ENCODE data around the gene GADL1.

DNA sequence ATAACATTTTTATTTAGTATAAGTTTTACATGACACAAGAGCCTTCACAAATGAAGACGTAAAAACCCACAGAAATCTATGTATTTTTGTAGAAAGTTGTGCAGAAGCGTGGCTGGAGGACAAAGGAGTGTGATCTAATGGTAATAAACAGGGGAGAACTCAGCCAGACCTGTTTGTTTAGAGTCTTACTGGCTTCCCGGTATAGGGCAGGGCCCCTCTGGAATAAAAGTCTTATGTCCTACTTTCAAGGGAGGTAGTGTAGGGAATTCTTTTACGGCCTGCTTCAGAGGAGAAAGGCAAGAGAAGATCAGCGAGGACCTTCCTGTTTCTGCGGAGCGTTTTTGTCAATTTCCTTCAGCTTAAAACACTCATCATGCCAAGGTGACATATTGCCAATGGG lies 184.4 kb downstream of the GADL1 start:
- TF ChIP-seq, protein P1, sequence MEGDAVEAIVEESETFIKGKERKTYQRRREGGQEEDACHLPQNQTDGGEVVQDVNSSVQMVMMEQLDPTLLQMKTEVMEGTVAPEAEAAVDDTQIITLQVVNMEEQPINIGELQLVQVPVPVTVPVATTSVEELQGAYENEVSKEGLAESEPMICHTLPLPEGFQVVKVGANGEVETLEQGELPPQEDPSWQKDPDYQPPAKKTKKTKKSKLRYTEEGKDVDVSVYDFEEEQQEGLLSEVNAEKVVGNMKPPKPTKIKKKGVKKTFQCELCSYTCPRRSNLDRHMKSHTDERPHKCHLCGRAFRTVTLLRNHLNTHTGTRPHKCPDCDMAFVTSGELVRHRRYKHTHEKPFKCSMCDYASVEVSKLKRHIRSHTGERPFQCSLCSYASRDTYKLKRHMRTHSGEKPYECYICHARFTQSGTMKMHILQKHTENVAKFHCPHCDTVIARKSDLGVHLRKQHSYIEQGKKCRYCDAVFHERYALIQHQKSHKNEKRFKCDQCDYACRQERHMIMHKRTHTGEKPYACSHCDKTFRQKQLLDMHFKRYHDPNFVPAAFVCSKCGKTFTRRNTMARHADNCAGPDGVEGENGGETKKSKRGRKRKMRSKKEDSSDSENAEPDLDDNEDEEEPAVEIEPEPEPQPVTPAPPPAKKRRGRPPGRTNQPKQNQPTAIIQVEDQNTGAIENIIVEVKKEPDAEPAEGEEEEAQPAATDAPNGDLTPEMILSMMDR (IDR thresholded peaks at IDR 0.05) = no peak
- TF ChIP-seq EP300 (IDR thresholded peaks at IDR 0.05) = no peak

All from tibial nerve (tissue), 4 donors.